Omental fat pad (tissue), 4 donors: ENCODE results near the gene MPIG6B. TPM values are rescaled to one million over a fixed set of nuclear protein-coding genes. Genes with fewer than 3 reads are reported as not detected.

Experiments used
- ATAC-seq: fragments of 150-250 bp; one replicate; pipeline ENCODE4 v1.9.1; 2016; ENCODE audit warnings: mild to moderate bottlenecking, moderate library complexity; ENCODE audit not compliant: low FRiP score
- DNase-seq: peaks from one replicate; pipeline ENCODE4 v3.0.0-alpha.2; 2019; ENCODE audit warnings: low spot score
- CTCF ChIP-seq, 3 donors: fragments of 450-650 bp; IDR thresholded peaks; one replicate each; pipeline ENCODE4 v1.5.1; 2016 to 2017; ENCODE audit warnings: antibody characterized with exemption in 3 of 3, mild to moderate bottlenecking in 3 of 3, moderate library complexity in 2 of 3
- small RNA-seq: library from RNA; depleted of rRNA; stranded (forward); fragments of <200 nt; gene quantifications from one replicate; pipeline ENCODE3, GENCODE V24; 2016
- total RNA-seq, 4 donors: library from RNA; depleted of rRNA; stranded (reverse); fragments of >200 nt; gene quantifications; one replicate each; pipeline ENCODE4 v1.1.0, GENCODE V29; 2016

The MPIG6B gene
- total RNA-seq, 4 donors from 2014 or later, result 0.84 TPM; not detected in 3

- no peak for TF ChIP-seq CTCF (IDR thresholded peaks at IDR 0.05)
- no peak for DNase-seq
- ATAC-seq, result no peak
Measured at GRCh38 chr6:31768363-31769257, 45.4 kb downstream of the MPIG6B start.

- TF ChIP-seq CTCF (IDR thresholded peaks at IDR 0.05), result no peak
- DNase-seq, result peak; percentile 71
- ATAC-seq, result no peak
Measured at GRCh38 chr6:31769684-31770371, 46.7 kb downstream of the MPIG6B start.

- ATAC-seq, result no peak
- no peak for TF ChIP-seq CTCF (IDR thresholded peaks at IDR 0.05)
- no peak for DNase-seq
Measured at GRCh38 chr6:31770860-31771259, 47.7 kb downstream of the MPIG6B start.

- ATAC-seq, result no peak
- DNase-seq, result no peak
- TF ChIP-seq CTCF (IDR thresholded peaks at IDR 0.05), result no peak
Measured at GRCh38 chr6:31771992-31772358, 48.8 kb downstream of the MPIG6B start.

- no peak for TF ChIP-seq CTCF (IDR thresholded peaks at IDR 0.05)
- no peak for ATAC-seq
- no peak for DNase-seq
Measured at GRCh38 chr6:31775184-31775583, 52.0 kb downstream of the MPIG6B start.

- TF ChIP-seq CTCF (IDR thresholded peaks at IDR 0.05), result no peak
- ATAC-seq (no peak), DNase-seq (no peak)
Measured at GRCh38 chr6:31775633-31776484, 52.7 kb downstream of the MPIG6B start.

Small RNA genes within 50 kb of the gene (small RNA-seq; reads per million reads assigned to genes)
- gene LY6G6D (not detected), gene MIR4646 (not detected), gene MSH5-SAPCD1 (not detected), gene RNU6-850P (not detected), gene SAPCD1 (not detected)

Other genes with a start within 250 kb of the MPIG6B start
- 1 to 10 TPM; 3.3 to 5.8 (median 5.8) TPM for gene MICB, start 225.2 kb upstream of the MPIG6B start, total RNA-seq
- not detected for gene MCCD1, start 194.4 kb upstream of the MPIG6B start, total RNA-seq
- 100 to 1,000 TPM; 244 to 322 (median 271) TPM for gene DDX39B, start 181.4 kb upstream of the MPIG6B start, total RNA-seq
- gene ATP6V1G2, start 176.8 kb upstream of the MPIG6B start, total RNA-seq, result 1 to 10 TPM in 2 of 4 donors, under 1 TPM in 1, not detected in 1; 0.74 to 2.6 (median 2.4) TPM
- gene NFKBIL1, start 175.8 kb upstream of the MPIG6B start, total RNA-seq, result 10 to 100 TPM; 11.0 to 21.6 (median 16.3) TPM
- gene LTA, start 151.1 kb upstream of the MPIG6B start, total RNA-seq, result not detected
- gene TNF, start 147.8 kb upstream of the MPIG6B start, total RNA-seq, result 1 to 10 TPM in 1 of 4 donors, under 1 TPM in 2, not detected in 1; 0.65 to 1.5 (median 0.96) TPM
- 1 to 10 TPM in 3 of 4 donors, under 1 TPM in 1; 0.72 to 5.5 (median 1.9) TPM for gene LTB, start 140.9 kb upstream of the MPIG6B start, total RNA-seq
- 10 to 100 TPM; 16.3 to 34.2 (median 19.2) TPM for gene LST1, start 137.1 kb upstream of the MPIG6B start, total RNA-seq
- gene NCR3, start 130.4 kb upstream of the MPIG6B start, total RNA-seq, result not detected
- 10 to 100 TPM; 57.3 to 95.1 (median 81.8) TPM for gene AIF1, start 108.1 kb upstream of the MPIG6B start, total RNA-seq
- gene PRRC2A, start 102.7 kb upstream of the MPIG6B start, total RNA-seq, result 100 to 1,000 TPM in 1 of 4 donors, 10 to 100 TPM in 3; 44.8 to 111 (median 65.4) TPM
- gene BAG6, start 70.7 kb upstream of the MPIG6B start, total RNA-seq, result 100 to 1,000 TPM; 137 to 231 (median 157) TPM
- gene APOM, start 67.5 kb upstream of the MPIG6B start, total RNA-seq, result 1 to 10 TPM; 2.4 to 5.0 (median 3.6) TPM
- gene C6orf47, start 62.6 kb upstream of the MPIG6B start, total RNA-seq, result 10 to 100 TPM; 16.8 to 24.7 (median 21.2) TPM
- 10 to 100 TPM in 3 of 4 donors, 1 to 10 TPM in 1; 7.1 to 23.6 (median 15.6) TPM for gene GPANK1, start 58.4 kb upstream of the MPIG6B start, total RNA-seq
- gene CSNK2B, start 57.3 kb upstream of the MPIG6B start, total RNA-seq, result 100 to 1,000 TPM; 130 to 202 (median 184) TPM
- 10 to 100 TPM in 3 of 4 donors, 1 to 10 TPM in 1; 7.4 to 16.9 (median 11.3) TPM for gene LY6G5B, start 53.4 kb upstream of the MPIG6B start, total RNA-seq
- gene LY6G5C, start 42.3 kb upstream of the MPIG6B start, total RNA-seq, result 1 to 10 TPM in 2 of 4 donors, under 1 TPM in 1, not detected in 1; 0.84 to 4.5 (median 1.3) TPM
- 10 to 100 TPM; 41.8 to 62.8 (median 57.4) TPM for gene ABHD16A, start 20.0 kb upstream of the MPIG6B start, total RNA-seq
- gene LY6G6F, start 16.5 kb upstream of the MPIG6B start, total RNA-seq, result not detected
- gene LY6G6D, start 8.0 kb upstream of the MPIG6B start, total RNA-seq, result not detected
- gene LY6G6C, start 1.6 kb upstream of the MPIG6B start, total RNA-seq, result under 1 TPM in 1 of 4 donors, not detected in 3; 0.74 TPM
- 100 to 1,000 TPM; 103 to 148 (median 115) TPM for gene DDAH2, start 5.9 kb downstream of the MPIG6B start, total RNA-seq
- gene CLIC1, start 13.2 kb downstream of the MPIG6B start, total RNA-seq, result 100 to 1,000 TPM; 244 to 443 (median 336) TPM
- gene MSH5, start 16.6 kb downstream of the MPIG6B start, total RNA-seq, result 10 to 100 TPM in 1 of 4 donors, 1 to 10 TPM in 3; 5.4 to 17.0 (median 7.3) TPM
- gene SAPCD1, start 39.3 kb downstream of the MPIG6B start, total RNA-seq, result not detected
- 1 to 10 TPM in 1 of 4 donors, under 1 TPM in 2, not detected in 1; 0.36 to 1.6 (median 0.56) TPM for gene VWA7, start 54.0 kb downstream of the MPIG6B start, total RNA-seq
- 10 to 100 TPM; 31.6 to 47.0 (median 34.6) TPM for gene VARS1, start 72.4 kb downstream of the MPIG6B start, total RNA-seq
- 10 to 100 TPM; 19.8 to 35.1 (median 30.4) TPM for gene LSM2, start 83.6 kb downstream of the MPIG6B start, total RNA-seq
- 1 to 10 TPM in 3 of 4 donors, under 1 TPM in 1; 0.48 to 3.0 (median 1.9) TPM for gene HSPA1L, start 91.9 kb downstream of the MPIG6B start, total RNA-seq
- 1,000 to 10,000 TPM in 1 of 4 donors, 100 to 1,000 TPM in 3; 155 to 1,684 (median 309) TPM for gene HSPA1A, start 92.2 kb downstream of the MPIG6B start, total RNA-seq
- 1,000 to 10,000 TPM in 1 of 4 donors, 100 to 1,000 TPM in 3; 174 to 1,642 (median 258) TPM for gene HSPA1B, start 104.4 kb downstream of the MPIG6B start, total RNA-seq
- gene NEU1, start 139.4 kb downstream of the MPIG6B start, total RNA-seq, result 10 to 100 TPM; 44.1 to 63.8 (median 55.2) TPM
- gene SLC44A4, start 155.6 kb downstream of the MPIG6B start, total RNA-seq, result under 1 TPM in 3 of 4 donors, not detected in 1; 0.19 to 0.84 (median 0.38) TPM
- 10 to 100 TPM; 17.4 to 25.9 (median 20.0) TPM for gene EHMT2, start 174.3 kb downstream of the MPIG6B start, total RNA-seq
- gene ZBTB12, start 178.7 kb downstream of the MPIG6B start, total RNA-seq, result 1 to 10 TPM in 3 of 4 donors, under 1 TPM in 1; 0.48 to 1.9 (median 1.4) TPM
- gene C2, start 204.3 kb downstream of the MPIG6B start, total RNA-seq, result 10 to 100 TPM; 30.6 to 96.1 (median 46.0) TPM
- gene CFB, start 222.7 kb downstream of the MPIG6B start, total RNA-seq, result 1,000 to 10,000 TPM in 1 of 4 donors, 100 to 1,000 TPM in 2, 10 to 100 TPM in 1; 16.7 to 1,024 (median 264) TPM
- 10 to 100 TPM; 67.0 to 94.0 (median 75.0) TPM for gene NELFE, start 235.6 kb downstream of the MPIG6B start, total RNA-seq
- gene SKIC2, start 235.8 kb downstream of the MPIG6B start, total RNA-seq, result 10 to 100 TPM; 31.3 to 50.8 (median 44.8) TPM
- gene DXO, start 248.8 kb downstream of the MPIG6B start, total RNA-seq, result 10 to 100 TPM; 15.6 to 19.9 (median 18.4) TPM